HG02678 (cell line): ENCODE results near the gene SRL.
"Not testable (repeated sequence)": the region's sequence is repeated elsewhere in the genome, so short reads cannot be mapped to it uniquely, and the experiment has no call there.

Experiments used
- ATAC-seq: cut with Tn5 transposase; IDR thresholded peaks from one replicate; pipeline ENCODE4 v1.9.1; 2021; ENCODE audit warnings: mild to moderate bottlenecking, moderate library complexity; ENCODE audit not compliant: unreplicated experiment

SRL gene

GRCh38 chr16:4231367-4231766 is 10.5 kb downstream of the SRL start:
- no peak for ATAC-seq

GRCh38 chr16:4227040-4227332 is 14.9 kb downstream of the SRL start:
- no peak for ATAC-seq

- no peak for ATAC-seq
Measured at GRCh38 chr16:4226251-4227039, 15.4 kb downstream of the SRL start.

- no peak for ATAC-seq
Measured at GRCh38 chr16:4225075-4225474, 16.8 kb downstream of the SRL start.

- no peak for ATAC-seq
Measured at GRCh38 chr16:4220358-4220757, 21.5 kb downstream of the SRL start.

GRCh38 chr16:4218202-4218601 is 23.7 kb downstream of the SRL start:
- ATAC-seq, result no peak

GRCh38 chr16:4217204-4218131 is 24.4 kb downstream of the SRL start:
- no peak for ATAC-seq

GRCh38 chr16:4216596-4216995 is 25.3 kb downstream of the SRL start:
- no peak for ATAC-seq

- no peak for ATAC-seq
Measured at GRCh38 chr16:4215106-4215505, 26.8 kb downstream of the SRL start.

- ATAC-seq, result no peak
Measured at GRCh38 chr16:4214215-4214621, 27.7 kb downstream of the SRL start.

GRCh38 chr16:4213737-4214136 is 28.1 kb downstream of the SRL start:
- no peak for ATAC-seq

- ATAC-seq, result no peak
Measured at GRCh38 chr16:4212934-4213296, 29.0 kb downstream of the SRL start.

GRCh38 chr16:4212211-4212933 is 29.5 kb downstream of the SRL start:
- ATAC-seq, result no peak

GRCh38 chr16:4211445-4212210 is 30.3 kb downstream of the SRL start:
- not testable (repeated sequence) for ATAC-seq

GRCh38 chr16:4209666-4210065 is 32.2 kb downstream of the SRL start:
- no peak for ATAC-seq

GRCh38 chr16:4208341-4208751 is 33.5 kb downstream of the SRL start:
- no peak for ATAC-seq

- no peak for ATAC-seq
Measured at GRCh38 chr16:4207683-4208340, 34.1 kb downstream of the SRL start.

- no peak for ATAC-seq
Measured at GRCh38 chr16:4207229-4207628, 34.7 kb downstream of the SRL start.

GRCh38 chr16:4206680-4207079 is 35.2 kb downstream of the SRL start:
- ATAC-seq, result no peak

- ATAC-seq, result no peak
Measured at GRCh38 chr16:4205971-4206370, 35.9 kb downstream of the SRL start.
